D341Med (cell line): ENCODE data around the gene CCL23.
"Not testable (repeated sequence)": the region's sequence is repeated elsewhere in the genome, so short reads cannot be mapped to it uniquely, and the experiment has no call there.

Experiments
- DNase-seq: peaks from one replicate; pipeline ENCODE4 v3.0.0; 2012; ENCODE audit warnings: low spot score

The CCL23 gene

DNA sequence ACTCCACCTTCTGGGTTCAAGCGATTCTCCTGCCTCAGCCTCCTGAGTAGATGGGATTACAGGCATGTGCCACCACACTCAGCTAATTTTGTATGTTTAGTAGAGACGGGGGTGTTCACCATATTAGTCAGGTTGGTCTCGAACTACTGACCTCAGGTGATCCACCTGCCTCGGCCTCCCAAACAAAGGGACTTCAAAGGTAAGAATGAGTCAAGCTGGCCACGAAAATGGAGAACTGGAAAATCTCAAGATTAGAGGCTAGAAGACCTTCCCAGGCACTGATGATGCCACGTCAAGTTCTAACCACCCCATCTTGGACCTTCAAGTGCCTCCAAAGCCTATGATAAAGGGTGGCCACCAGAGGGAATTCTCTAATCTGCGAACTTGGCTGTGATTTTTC, 15.1 kb downstream of the CCL23 start:
- DNase-seq, result no peak

DNA sequence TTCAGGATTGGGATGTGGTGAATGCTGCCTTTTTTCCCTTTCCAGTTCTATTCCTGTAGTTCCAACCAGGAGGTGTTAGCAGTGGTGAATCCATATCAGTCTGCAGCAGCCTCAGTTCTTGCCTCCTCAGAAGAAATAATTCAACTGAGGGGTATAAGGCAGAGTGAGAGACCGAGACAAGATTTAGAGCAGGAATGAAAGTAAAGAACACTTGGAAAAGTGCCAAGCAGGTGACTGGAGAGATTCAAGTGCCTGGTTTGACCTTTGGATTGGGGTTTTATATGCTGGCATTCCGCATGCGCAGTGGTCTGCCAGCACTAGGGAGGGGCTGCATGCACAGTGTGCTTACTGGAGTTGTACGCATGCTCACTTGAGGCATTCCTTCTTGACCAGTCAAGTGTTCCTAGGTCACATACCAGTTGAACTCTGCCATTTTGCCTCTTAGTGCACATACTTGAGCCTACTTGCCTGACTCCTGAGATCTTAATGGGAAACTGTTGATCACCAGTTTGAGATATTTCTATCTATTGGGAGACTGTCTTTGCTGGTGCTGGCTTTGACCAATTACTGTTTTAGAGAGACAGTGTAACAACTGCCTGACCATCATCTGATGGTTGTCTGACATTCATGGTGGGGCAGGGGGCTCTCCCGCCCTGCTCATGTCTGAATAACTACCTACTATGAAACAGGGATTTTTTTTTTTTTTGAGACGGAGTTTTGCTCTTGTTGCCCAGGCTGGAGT, 15.7 kb downstream of the CCL23 start:
- DNase-seq, result no peak

DNA sequence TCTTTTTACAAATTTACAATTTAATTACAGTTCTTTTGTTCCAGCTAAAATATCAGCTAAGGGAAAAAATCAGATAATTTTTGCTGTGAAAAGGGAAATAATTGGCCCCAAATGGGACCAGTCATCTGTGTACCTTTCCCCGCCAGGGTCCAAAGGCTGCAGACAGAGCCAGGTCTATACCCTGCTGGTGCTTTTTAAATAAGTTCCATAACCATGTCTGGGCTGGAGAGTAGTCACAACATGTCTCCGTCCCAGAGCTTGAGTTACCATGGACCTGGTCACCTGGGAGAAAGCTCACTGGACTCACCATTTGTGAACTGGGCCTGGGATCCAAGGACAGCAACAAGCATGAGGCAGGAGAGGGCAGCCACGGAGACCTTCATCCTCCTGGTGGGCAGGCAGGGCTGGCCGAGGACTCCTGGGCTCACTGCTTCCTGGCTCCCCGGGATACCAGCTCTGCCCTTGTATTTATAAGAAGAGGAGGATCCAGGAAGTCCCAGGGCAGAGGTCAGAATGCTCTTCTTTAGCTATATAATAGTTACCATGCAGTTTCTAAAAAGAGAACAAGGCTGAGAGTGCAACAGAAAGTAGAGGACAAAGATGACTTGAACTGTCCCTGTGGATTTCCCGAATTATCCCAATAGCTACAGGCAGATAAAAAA, 16.5 kb downstream of the CCL23 start, which contains the start of gene CCL15:
CCL15 (minus strand) TSS at position 444 of the 662 bp plus-strand sequence; CDS start at position 383, 61 bp downstream.
- DNase-seq, result peak; percentile 25

DNA sequence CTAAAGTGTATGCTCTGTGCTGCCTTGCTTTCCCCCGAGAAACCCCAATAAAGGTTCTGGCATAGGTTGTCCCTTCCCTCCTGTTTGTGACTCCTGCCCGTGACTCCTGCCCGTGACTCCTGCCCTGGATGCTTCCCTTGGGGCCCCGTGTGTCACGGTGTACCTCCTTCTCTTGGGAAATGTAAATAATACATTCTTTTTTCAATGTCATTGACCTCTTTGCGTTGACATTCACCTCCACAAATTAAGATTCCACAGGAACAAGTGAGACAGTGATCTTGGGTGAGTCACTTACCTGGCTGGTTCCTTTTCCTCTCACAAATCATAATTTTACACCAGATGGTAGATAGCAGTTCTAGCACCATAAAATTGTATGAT, 17.1 kb downstream of the CCL23 start:
- no peak for DNase-seq

DNA sequence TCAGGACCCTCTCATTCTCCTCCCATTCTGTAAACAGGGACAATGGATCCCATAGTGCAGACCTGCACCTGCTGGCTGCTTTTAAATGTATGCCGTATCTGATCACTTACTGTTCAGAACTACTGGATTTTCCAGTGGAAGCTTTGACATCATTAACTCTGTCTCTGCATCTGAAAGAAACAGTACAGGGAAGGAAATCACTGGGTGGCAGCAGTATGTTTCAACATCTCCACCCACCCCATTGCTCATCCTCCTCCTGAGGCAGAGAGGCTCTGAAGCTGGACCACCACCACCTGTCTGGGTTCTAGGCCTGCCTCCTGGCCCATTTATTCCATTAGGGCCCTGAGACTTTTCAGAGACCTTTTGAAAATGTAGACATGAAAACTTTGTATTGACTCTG, 19.0 kb downstream of the CCL23 start:
- DNase-seq, result no peak

DNA sequence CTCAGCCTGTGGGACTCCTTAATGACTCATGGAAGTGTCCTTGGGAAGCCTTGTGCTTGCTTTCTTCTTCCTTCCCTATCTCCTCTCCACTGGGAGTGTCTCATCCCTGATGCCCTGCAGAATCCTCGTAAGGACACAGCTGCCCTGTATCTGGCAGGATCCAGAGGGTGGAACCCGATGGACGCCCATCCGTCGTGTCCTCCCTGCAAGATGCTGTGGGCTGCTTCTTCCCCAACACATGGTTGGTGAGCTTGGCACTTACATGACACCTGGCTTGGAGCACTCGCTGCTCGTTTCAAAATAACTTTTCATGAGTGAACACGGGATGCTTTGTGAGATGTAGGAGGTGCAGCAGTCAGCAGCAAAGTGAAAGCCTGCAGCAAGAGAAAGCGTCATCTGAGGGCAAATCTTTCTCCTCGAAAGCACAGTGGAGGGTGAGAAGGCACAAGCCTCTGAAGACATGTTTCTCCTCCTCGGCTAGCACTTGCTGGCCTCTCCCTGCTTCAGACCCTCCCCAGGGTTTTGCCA, 19.7 kb downstream of the CCL23 start:
- no peak for DNase-seq

DNA sequence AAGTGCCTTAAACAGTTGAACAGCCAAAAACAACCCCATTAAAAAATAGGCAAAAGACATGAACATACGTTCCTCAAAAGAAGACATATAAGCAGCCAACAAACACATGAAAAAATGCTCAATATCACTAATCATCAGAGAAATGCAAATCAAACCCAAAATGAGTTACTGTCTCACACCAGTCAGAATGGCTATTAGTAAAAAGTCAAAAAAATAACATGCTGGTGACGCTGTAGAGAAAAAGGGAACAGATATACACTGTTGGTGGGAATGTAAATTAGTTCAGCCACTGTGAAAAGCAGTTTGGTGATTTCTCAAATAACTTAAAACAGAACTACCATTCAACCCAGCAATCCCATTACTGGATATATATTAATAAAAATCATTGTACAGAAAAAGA, 22.4 kb downstream of the CCL23 start:
- not testable (repeated sequence) for DNase-seq

DNA sequence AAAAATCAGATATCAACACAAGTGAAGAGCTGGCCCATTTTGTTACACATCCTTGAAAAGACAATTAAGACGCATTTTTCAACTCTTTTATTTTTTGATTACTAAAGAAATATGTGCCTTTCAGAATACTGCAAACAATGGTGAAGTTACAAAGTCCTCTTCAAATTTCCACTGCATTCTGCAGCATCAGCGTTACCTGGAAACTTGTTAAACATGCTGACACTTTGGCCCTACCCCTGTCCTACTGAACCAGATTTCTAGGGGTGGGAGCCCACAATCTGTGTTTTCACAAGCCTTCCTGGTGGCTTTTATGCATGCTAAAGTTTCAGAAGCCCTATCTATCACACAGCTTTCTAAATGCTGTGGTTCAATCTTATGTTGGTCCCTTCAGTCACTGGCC, 26.7 kb downstream of the CCL23 start:
- no peak for DNase-seq

DNA sequence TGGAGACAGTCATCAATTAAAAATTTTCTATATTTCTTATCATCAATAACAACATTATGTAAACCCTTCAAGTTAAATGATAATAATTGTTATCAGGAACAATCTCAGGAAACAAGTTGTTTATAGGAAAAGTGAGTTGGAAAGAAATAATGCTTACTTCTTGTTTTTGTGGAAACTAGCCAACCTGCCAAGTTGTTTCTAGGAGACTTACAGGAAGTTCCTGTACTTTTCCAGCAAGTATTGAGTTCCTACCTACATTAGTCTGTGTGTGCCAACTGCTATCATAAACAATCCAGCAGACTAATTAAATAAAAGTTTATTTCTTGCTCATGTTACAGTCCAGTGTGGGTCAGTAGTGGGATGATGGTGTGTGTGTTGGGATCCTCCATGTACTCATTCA, 29.6 kb downstream of the CCL23 start:
- no peak for DNase-seq

DNA sequence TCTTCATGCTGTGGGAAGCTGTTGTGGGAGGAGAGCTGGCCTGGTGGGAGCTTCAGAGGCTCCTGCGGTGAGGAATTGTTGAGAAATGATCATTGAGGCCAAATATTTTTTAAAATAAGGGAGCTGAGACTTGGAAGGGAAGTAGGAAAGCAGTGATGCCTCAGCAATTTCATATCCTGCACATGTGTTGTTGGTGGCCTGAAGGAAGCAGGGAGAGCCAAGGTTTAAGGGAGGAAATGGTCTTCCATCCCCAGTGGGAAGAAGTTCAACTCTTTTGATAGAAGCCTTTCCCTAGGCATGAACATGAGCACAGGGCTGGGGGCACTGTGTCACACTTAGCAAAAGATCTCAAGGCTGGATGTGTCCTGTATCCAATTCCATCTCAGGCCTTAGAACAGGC, 31.1 kb downstream of the CCL23 start, which contains the start of gene CCL14:
CCL14 (minus strand) TSS at position 87 of the 400 bp plus-strand sequence; CDS start at position 7, 80 bp downstream.
- no peak for DNase-seq

DNA sequence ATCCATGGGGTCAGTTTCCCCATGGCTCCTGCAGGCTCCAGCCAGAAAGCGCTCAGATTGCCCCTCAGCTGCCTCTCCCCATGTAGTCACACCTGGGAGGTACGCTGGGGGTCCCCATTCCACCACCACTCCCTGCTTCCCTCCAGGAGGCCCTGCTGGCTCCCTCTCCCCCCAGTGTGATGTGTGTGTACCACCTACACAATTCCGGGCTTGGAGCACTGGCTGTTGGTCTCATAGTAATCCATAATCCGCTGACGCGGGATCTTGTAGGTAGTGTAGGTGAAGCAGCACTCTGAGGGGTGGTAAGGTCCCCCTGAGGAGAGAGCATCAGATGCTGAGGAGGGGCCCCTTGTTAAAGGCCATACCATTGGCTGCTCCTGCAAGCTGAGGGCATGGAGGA, 33.6 kb downstream of the CCL23 start:
- no peak for DNase-seq

DNA sequence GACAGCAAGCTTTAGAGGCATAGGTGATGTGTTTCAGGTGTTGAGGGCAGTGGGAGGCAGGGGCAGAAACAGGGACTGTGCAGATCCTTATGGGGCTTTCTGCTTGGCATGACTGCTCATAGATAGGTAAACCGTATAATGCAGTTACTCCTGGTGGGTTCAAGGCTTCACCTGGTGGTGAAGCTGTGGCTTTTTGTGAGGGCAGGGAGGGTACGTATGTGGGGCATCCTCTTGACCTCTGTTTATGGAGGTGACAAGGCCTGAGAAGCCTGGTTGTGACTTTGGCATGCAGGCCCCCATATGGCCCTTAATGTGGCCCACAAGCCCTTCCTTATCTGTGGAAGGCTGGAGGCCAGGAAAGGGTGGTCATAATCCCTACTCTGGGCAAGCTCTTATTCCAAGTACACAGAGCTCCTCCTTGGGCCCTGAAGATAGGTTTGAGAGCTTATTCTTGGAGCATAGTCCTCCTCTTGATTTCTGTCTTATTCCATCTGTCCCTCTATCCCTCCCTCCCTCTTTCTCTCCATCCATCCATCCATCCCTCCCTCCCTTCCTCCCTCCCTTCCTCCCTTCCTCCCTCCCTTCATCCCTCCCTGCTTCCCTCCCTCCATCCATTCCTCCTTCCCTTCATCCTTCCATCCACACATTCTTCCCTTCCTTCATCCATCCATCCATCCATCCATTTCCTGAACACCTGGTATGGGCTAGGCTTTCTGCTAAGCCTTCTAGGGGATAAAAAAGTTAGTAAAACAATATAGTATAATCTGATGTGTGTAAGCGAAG, 35.2 kb downstream of the CCL23 start:
- DNase-seq, result no peak

DNA sequence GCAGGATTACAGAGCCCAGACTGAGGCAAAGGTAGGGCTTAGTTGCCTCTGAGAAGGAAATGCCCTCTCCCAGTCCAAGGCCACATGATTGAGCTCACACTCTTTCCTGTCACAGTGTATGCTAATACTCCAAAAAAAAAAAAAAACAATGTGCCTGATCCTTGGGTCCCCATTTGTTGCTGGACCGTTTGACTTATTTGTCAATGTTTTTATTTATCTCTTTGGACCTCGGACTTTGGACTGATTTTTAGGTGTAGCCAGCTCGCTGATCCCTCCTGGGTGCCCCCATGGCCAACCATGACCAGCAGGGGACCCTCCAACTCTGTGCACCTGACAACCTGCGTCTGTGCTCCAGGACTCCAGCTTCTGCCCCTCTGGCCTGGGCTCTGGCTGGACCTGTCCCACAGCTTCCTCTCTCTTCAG, 35.9 kb downstream of the CCL23 start:
- DNase-seq, result peak; percentile 43

DNA sequence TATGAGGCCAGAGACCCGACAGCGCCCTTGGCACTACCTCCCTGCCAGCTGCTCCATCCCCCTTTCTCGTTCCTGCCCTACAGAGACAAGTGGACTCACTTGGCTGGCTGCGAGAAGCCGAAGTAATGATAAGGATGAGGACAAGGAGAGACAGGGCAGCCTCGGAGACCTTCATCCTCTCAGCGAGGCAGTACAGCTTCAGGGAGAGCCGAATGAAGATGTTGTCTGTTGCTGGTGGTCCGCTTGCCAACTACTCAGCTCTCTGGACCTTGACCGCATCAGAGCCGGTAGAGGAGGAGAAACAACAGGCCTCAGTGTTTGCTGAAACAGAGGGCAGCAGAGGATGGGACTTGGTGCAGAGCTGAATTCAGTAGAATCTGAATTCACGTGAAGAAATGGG, 36.5 kb downstream of the CCL23 start, which contains the start of gene CCL16:
CCL16 (minus strand) TSS at position 252 of the 400 bp plus-strand sequence; CDS start at position 175, 77 bp downstream.
- peak; percentile 24 for DNase-seq

DNA sequence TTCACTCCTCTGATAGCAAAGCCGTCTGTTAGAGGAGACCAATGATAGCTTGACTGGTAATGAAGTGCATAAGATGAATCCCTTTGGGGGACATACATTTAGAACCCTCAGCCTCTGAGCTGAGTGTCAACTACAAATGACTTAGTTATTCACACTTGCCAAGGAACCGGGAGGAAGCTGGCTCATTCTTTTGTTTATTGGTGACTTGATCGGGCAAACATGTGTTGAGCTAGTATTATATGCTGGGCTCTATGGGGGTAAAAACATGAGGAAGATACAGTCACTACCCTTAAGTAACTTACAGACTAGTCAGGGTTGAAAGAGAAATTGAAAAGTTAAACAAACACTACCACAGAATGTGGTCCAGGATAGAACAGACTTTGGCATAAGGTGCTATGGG, 39.4 kb downstream of the CCL23 start:
- no peak for DNase-seq

DNA sequence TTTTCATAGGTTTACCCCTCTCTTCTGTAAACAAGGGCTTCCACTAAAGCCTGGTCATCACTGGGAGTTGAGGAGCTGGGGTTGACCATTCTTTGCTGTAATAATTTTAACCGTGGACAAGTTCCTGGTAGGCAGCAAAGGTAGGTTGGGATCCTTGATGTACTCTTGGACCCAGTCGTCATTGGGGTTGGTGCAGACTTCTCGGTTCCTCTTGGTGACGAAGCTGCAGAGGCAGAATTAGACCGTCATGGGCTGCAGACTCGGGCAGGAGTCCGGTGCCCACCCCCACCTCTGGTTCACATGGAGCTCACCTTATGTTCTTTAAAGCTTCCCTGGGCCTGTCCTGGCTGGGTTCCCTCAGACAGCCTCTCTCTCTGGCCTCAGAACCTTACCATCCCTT, 40.3 kb downstream of the CCL23 start:
- no peak for DNase-seq

DNA sequence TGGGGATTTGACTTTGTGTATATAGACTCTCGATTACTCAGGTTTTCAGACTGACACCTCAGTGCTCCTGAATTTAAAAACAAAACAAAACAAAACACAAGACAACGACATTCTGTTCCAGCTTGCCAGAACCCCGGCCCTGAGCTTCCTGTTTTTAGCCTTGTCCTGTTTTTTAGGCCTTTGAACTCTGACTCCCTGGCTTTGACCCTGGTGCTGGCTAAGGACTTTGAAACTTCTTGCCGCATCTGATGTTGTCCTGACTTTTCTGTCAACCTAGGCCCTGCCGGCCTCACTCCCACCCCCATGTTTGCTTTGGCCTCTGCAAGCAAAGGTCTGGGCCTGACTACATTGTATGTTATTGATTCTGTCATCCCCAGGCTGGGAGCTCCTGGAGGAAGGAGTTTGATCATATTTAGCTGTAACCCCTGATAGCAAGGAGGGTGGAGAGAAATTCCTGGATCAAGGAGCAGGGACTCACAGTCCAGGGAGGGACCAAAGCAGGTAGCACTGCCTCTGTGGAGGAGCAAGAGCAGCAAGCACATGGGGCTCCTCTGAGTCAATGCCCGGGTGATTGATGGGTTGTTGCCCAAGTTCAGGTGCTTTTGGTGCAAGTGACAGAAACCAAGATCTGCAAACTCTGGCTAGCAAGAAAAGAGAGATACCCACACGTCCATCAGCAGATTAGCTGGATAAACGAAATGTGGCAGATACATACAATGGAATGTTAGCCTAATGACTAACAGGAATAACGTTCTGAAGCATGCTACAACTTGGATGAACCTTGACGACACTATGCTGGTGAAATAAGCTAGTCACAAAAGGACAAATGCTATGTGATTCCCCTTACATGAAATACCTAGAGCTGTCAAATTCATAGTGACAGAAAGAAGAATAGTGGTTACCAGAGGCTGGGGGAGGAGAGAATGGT, 44.2 kb downstream of the CCL23 start:
- DNase-seq, result no peak

DNA sequence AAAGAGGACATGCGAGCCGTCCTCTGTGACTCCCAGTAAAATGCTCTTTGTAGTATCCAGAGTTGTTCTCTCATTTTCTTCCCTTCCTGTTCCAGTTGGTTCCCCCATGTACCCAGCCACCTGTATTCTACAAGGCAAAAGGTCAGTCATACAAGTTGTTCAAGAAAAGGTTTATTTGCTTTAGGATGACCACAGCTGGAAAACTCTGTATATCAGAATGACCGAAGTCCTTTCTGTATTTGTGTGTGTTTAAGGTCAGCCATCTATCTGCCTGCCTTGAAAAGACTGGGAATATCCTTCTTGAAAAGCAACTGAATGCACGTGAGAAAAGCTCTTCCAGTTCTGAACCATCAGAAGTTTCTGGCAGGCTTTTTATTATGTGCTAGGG, 44.8 kb downstream of the CCL23 start:
- DNase-seq, result no peak

DNA sequence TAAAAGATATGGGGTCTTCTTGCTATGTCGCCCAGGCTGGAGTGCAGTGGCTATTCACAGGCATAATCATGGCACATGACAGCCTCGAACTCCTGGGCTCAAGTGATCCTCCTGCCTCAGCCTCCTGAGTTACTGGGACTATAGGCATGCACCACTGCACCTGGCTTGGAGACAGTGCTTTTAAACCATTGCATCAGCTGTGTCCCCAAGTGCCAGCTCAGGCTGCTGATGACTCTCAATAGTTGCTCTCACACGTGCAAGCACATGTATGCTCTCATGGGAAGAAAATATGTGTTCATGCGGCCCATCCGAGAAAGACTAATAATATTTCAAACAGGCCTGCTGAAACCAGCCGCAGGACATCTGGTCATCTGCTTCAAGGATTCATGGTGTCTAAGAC, 45.2 kb downstream of the CCL23 start:
- DNase-seq, result no peak

DNA sequence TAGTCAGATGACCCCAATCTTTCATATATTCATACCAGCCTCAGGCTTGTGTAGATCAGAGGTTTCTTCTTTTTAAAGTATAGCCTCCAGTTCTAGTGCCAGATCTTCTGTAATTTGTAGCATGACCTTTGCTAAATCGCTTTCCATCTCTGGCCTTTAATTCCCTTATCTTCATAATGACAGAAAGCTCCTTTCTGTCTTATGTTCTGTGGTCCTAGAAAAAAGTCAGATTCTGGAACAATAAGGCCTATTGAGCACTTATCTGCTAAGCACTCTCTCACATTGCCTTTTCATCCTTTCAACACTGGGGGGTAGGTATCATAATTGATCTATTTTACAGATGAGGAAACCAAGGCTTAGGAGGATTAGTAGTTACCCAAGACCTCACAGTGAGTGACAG, 45.7 kb downstream of the CCL23 start:
- no peak for DNase-seq
